Thyroid gland (tissue), 4 donors: ENCODE measurements around the gene MISP3. TPM values are rescaled to one million over a fixed set of nuclear protein-coding genes. Genes with fewer than 3 reads are reported as not detected.

Source experiments
- DNase-seq, 2 donors: peaks; one replicate each; pipeline ENCODE4 v3.0.0-alpha.2; 2019
- H3K27ac ChIP-seq, 3 donors: fragments of 200-600 bp; sonication (generic); 1 replicate in 2 of 3; 2 replicates in 1 of 3; pipeline ENCODE4 v1.5.1; 2016 to 2019; ENCODE audit warnings: mild to moderate bottlenecking in 1 of 3, moderate library complexity in 1 of 3
- H3K27me3 ChIP-seq: fragments of 200-600 bp; sonication (generic); one replicate; pipeline ENCODE4 v1.5.1; 2019
- H3K36me3 ChIP-seq, 2 donors: fragments of 200-600 bp; sonication (generic); one replicate each; pipeline ENCODE4 v1.5.1; 2016 to 2019
- H3K4me1 ChIP-seq, 2 donors: fragments of 200-600 bp; sonication (generic); one replicate each; pipeline ENCODE4 v1.5.1; 2017 to 2019
- H3K4me3 ChIP-seq, 3 donors: fragments of 200-600 bp; sonication (generic); replicated peaks in 1 of 3; 1 replicate in 2 of 3; 2 replicates in 1 of 3; pipeline ENCODE4 v1.5.1; 2016; ENCODE audit warnings: mild to moderate bottlenecking in 1 of 3
- H3K9me3 ChIP-seq: fragments of 200-600 bp; sonication (generic); one replicate; pipeline ENCODE4 v1.5.1; 2017
- CTCF ChIP-seq, 6 experiments: fragments of 200-600 bp in 3 of 6; fragments of 450-650 bp in 3 of 6; sonication (generic) in 3 of 6; IDR thresholded peaks; one replicate each; pipeline ENCODE4 v1.5.1; 2016 to 2019; ENCODE audit warnings: antibody characterized with exemption in 6 of 6, mild to moderate bottlenecking in 2 of 6, inconsistent platforms in 1 of 6, moderate library complexity in 1 of 6
- POLR2A ChIP-seq, 2 donors: fragments of 450-650 bp; IDR thresholded peaks; one replicate each; pipeline ENCODE4 v1.6.1; 2017; ENCODE audit warnings: antibody characterized with exemption in 2 of 2, mild to moderate bottlenecking in 2 of 2, moderate library complexity in 1 of 2
- WGBS, 2 donors: methylation state at CpG; one replicate each; pipeline ENCODE4 v1.1.5; 2017; 5-methylcytosine and 5-hydroxymethylcytosine counted together
- intact Hi-C: fragments of 100-400 bp; cut with DNase I; formaldehyde crosslinking; loops from one replicate; pipeline ENCODE4 v1.15.1; 2023
- total RNA-seq, 4 donors: library from RNA; depleted of rRNA; stranded (reverse); fragments of >200 nt; gene quantifications; one replicate each; pipeline ENCODE4 v1.2.3, GENCODE V29; 2016

MISP3 gene
- total RNA-seq, 4 donors from 2014 or later = 7.9 to 9.9 (median 9.1) TPM

DNA sequence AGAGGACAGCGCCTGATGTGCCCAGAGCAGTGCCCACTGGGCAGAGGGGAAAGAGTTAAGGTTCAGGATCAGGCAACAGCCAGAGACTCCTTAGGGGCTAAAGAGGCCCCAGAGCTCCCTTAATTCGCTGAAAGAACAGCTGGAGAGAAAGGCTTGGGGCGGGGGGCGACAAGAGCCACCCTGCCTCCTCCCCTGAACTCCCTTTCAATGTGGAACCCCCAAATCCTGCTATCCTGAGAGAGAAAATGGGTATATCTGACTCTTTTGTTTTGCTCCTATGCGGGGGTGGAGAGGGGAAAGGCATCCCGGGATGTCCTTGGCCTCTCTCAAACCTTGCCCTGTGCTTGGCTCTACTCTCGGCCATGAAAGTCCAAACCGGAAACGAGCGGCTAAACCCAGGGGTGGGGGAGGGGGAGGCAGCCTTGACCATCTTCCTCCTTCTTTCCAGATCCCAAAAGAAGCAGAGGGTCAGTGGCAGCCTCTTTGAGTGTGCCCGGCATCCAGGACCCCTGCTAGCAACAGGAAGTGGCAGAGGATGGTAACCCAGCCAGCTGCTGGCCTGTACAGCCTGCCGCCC, 40.3 kb downstream of the MISP3 start:
- TF ChIP-seq POLR2A (IDR thresholded peaks at IDR 0.05) (no peak), CTCF (IDR thresholded peaks at IDR 0.05) (no peak)
- no peaks in the 10 kb centered on the region for H3K27me3 ChIP-seq
- peak in 1 of 2 donors; percentile 20 for DNase-seq
- peaks cover 27 to 44% of the 10 kb centered on the region in 2 donors for H3K4me1 ChIP-seq
- 37 to 50% methylated on average over 9 to 12 of the region's 12 CpGs for WGBS, 2 donors
- intact Hi-C loops = no loop called here
- no peak overlapping the region for H3K4me3 ChIP-seq
- no peaks in the 10 kb centered on the region for H3K9me3 ChIP-seq
- peak overlapping the region; percentile 57 to 76 (median 76) for H3K27ac ChIP-seq
- H3K36me3 ChIP-seq = no peaks in the 10 kb centered on the region

DNA sequence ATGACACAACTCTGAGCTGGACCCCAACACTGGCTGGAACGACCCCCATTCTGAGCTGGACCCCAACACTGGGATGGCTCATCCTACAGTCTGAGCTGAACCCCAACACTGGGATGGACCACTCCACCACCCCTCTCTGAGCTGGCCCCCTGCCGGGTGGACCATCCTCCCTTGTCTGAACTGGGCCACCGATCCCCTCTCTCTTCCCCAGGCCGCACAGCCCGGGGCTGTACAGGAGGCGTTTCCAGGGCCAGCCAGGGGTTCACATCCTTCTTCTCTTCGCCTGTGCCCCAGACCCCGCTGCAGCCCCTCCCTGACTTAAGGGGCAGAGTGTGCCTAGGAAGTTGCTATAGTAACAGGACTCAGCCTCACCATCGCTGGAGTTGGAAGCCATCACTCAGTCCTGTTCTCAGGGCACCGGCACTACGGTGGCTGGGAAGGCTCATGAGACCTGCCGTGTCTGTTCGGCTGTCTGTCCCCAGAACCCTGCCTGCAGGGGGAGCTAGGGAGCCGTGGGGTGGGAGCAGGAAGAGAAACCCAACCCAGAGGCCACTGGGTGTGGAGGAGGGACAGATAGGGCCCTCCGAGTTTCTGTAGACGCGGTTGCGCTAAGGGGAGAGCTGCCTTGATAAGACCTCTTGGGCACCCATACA, 41.3 kb downstream of the MISP3 start:
- TF ChIP-seq POLR2A (IDR thresholded peaks at IDR 0.05) (no peak), CTCF (IDR thresholded peaks at IDR 0.05) (no peak)

GRCh38 chr19:14114439-14114838, 41.9 kb downstream of the MISP3 start:
- no peaks in the 10 kb centered on the region for H3K36me3 ChIP-seq
- intact Hi-C loops = no loop called here
- H3K27ac ChIP-seq = peak overlapping the region in 2 of 3 donors; percentile 7 to 76
- DNase-seq = no peak
- no peaks in the 10 kb centered on the region for H3K9me3 ChIP-seq
- H3K4me3 ChIP-seq = no peak overlapping the region
- WGBS, 2 donors = 82 to 89% methylated on average over 5 to 7 of the region's 7 CpGs
- peaks cover 39 to 56% of the 10 kb centered on the region in 2 donors for H3K4me1 ChIP-seq
- H3K27me3 ChIP-seq = no peaks in the 10 kb centered on the region
- no peak for TF ChIP-seq POLR2A (IDR thresholded peaks at IDR 0.05)
- TF ChIP-seq CTCF (IDR thresholded peaks at IDR 0.05) = no peak

More for the DNA sequence above, 41.3 kb downstream of the MISP3 start:
- peaks cover 34 to 51% of the 10 kb centered on the region in 2 donors for H3K4me1 ChIP-seq
- H3K27ac ChIP-seq = peak overlapping the region in 2 of 3 donors; percentile 76
- DNase-seq = no peak
- H3K27me3 ChIP-seq = no peaks in the 10 kb centered on the region
- H3K4me3 ChIP-seq = no peak overlapping the region
- H3K36me3 ChIP-seq = no peaks in the 10 kb centered on the region
- WGBS, 2 donors = 88 to 90% methylated on average over 18 of the region's 18 CpGs
- intact Hi-C loops = no loop called here
- no peaks in the 10 kb centered on the region for H3K9me3 ChIP-seq

DNA sequence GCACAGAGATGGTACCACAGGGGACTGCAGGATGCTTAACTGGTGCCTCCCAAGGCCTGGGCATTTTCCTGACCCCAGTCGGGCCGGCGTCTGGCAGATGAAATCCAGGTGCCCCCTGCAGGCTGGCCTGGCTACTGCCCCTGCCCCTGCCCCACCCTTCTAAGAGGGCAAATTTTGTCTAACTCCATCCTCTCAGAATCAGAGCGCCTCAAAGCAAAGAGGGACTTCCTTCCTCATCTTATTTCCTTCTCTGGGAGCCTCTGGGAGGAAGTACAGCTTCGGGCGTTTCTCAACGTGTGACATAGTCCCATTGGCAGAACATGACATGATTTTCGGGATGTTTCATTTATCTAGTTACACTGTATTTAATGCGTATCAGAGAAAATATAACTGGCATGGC, 42.3 kb downstream of the MISP3 start:
- 49 to 56% methylated on average over 9 of the region's 9 CpGs for WGBS, 2 donors
- no peak for TF ChIP-seq POLR2A (IDR thresholded peaks at IDR 0.05)
- TF ChIP-seq CTCF (IDR thresholded peaks at IDR 0.05) = peak in 4 of 6 experiments; percentile 15 to 41 (median 20)
- H3K27me3 ChIP-seq = no peaks in the 10 kb centered on the region
- intact Hi-C loops = no loop called here
- H3K36me3 ChIP-seq = no peaks in the 10 kb centered on the region
- peak; percentile 30 to 32 for DNase-seq
- peak overlapping the region in 2 of 3 donors; percentile 7 to 67 for H3K27ac ChIP-seq
- no peak overlapping the region for H3K4me3 ChIP-seq
- no peaks in the 10 kb centered on the region for H3K9me3 ChIP-seq
- peaks cover 39 to 60% of the 10 kb centered on the region in 2 donors for H3K4me1 ChIP-seq

DNA sequence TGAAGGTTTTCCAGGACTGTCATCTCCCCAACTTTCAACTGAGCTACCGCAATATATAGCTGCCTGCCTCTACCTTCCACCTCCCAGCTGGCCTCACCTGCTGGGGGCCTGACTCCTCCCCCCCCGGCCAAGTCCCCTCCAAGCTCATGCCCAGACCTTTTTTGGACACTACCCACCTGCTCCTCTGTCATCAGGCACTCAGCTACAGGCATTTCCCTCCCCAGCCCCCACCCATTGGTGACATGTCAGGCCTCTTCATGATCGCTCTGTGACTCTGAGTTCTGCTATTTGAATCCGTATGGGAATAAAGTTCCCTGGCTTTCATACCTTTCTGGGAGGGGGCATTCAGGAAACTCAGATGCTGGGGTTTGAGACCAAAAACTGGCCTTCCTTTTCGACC, 43.2 kb downstream of the MISP3 start:
- H3K4me3 ChIP-seq = no peak overlapping the region
- peaks cover 39 to 63% of the 10 kb centered on the region in 2 donors for H3K4me1 ChIP-seq
- intact Hi-C loops = no loop called here
- H3K27me3 ChIP-seq = no peaks in the 10 kb centered on the region
- H3K9me3 ChIP-seq = no peaks in the 10 kb centered on the region
- TF ChIP-seq CTCF (IDR thresholded peaks at IDR 0.05) (no peak), POLR2A (IDR thresholded peaks at IDR 0.05) (no peak)
- peak overlapping the region in 1 of 3 donors; percentile 67 for H3K27ac ChIP-seq
- no peak for DNase-seq
- 75 to 82% methylated on average over 5 of the region's 5 CpGs for whole genome bisulfite sequencing, 2 donors
- no peaks in the 10 kb centered on the region for H3K36me3 ChIP-seq
